GM04503 (cell line): ENCODE data around the gene LRRC36.

Experiments used
- DNase-seq: peaks from one replicate; pipeline ENCODE4 v3.0.0-alpha.2; 2012; ENCODE audit warnings: low read depth

The LRRC36 gene

DNA sequence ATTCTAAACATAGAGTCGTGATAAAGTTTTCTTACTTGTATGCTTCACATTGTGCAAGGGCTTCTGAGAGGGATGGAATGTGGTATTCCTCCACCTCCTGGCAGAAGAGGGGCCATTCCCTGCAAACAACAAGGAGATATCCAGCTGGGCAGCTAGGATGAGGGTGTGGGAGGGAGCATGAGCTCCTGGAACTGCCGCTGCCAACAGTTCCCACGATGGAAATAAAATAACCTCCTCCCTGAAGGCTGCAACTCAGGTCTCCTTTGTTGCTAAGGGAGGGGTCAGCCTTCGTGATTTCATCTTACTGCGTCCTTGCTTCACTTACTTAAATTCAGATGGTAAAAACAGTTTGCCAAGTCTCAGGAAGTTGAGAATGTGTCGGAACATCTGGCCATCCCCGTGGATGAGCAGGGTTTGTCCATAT, 31.7 kb upstream of the LRRC36 start:
- DNase-seq: peak; percentile 47

DNA sequence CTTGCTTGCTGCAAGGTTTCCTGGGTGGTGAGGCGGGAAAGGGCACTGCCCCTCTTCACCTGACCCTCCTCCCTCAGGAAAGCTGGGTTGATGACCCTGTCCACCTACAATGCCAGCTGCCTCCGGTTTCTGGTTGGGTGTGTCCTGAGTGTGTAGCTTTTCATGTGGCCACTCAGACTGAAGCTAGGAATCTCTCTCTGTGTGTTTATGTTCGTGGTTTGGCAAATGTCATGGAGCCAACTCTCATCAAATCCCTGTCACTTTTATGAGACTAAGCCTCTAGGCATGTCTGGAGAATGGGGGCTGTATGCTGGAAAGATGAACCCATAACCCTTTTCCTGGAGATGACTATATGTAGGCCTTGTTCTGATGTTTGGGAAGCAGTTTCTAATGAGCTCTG, 30.2 kb upstream of the LRRC36 start:
- DNase-seq: peak; percentile 72

DNA sequence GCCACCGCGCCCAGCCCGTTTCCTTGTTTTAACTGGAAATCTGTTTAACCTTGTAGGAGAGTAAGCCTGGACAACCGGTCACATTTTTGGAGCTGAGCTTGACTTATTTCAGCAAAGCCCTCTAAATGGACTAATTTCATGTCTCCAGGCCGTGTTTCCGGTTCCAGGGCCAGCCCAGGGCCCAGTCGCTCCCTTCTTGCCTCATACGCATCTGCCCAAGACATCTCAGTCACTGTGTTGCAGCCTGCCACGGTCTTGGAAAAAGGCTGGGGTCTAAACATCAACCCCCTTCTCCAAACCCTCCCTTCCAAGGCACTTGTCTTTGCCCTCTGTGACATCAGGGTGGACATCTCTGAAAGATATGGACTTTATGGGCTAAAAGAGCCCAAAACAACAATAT, 28.3 kb upstream of the LRRC36 start:
- DNase-seq: no peak

DNA sequence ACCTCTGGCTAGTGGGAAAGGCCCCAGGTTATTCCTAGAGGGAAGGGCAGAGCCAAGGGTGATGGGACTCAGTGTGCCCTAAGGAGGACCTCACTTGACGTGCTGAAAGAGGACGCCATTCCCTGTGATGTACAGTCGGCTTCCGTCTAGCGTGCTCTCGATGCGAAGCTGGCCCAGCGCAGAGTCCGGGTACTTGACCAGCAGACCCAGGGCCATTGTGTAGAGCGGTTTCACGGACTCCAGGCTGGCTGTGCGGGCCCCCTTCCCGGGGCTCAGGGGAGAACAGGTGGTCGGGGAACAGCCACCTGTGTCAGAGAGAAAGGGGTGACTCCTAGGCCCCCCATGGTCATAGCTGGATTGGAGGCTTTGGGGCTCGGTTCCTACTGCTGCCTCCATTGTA, 27.3 kb upstream of the LRRC36 start:
- DNase-seq: no peak

DNA sequence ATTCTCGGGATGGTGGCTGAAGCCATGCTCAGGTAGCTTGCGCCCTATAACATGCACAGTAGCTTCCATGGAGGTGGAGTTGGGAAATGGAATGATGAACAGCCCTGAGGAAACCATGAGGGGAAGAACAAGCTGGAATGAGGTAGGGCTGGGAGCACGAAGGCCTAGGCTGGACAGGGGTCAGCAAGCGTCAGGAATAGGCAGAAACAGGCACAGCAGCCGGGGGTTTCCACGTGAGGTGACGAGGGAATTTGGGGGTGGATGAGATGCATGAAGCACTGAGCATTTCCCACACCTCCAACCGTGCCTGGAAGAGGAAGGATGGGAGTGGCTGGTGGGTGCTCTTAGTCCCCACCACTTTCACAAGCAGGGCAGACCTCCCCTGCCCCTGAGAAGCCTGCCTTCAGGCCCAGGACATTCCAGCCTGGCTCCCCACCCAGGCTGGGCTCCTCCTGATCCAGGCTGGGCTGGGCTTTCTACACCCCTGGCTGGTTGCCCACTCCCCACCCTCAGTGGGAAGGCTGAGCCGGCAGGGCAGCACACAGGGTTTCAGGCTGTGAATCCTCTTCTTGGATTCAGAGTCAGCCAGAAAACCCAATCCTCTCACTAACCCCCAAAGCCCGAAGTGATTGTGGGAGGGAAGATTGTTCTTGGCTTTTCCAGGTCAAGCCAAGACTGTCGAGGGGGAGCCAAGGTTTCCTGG, 25.4 kb upstream of the LRRC36 start:
- DNase-seq: no peak

DNA sequence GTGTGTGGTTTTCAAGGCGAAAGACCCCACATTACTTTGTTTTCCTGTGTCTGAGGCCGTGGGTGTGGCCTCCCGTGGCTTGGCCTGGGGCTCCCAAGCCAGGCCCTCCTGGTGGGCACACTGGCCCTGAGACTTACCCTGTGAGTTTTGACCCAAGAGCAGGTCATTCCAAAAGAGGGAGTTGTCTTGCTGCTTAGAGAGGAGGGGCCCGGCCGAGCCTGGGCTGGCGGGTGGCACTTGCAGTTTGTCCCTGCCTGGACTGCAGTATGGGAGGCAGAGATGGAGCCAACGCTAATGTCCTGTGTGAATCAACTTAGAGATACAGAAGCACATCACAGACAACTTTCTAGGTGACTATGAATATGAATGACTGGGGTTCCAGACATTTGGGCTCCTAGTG, 24.5 kb upstream of the LRRC36 start:
- DNase-seq: no peak

DNA sequence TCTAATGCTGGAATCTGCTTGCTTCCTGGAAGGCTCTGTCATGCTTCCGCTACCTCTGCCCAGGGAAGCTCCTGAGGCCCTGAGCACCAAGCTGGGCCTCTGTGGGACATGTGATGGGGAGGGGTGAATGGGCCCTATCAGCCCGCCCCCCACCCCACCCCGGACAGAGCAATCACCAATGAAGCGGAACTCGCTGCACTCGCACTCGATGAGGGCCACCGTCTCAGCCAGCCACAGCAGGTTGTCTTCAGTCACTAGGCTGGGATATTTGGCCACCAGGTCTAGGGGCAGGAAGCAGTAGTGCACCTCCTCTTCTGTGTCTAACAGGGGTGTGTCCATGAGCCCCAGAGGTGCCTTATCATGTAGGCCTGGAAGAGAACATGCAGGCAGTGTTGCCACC, 23.6 kb upstream of the LRRC36 start:
- no peak for DNase-seq

DNA sequence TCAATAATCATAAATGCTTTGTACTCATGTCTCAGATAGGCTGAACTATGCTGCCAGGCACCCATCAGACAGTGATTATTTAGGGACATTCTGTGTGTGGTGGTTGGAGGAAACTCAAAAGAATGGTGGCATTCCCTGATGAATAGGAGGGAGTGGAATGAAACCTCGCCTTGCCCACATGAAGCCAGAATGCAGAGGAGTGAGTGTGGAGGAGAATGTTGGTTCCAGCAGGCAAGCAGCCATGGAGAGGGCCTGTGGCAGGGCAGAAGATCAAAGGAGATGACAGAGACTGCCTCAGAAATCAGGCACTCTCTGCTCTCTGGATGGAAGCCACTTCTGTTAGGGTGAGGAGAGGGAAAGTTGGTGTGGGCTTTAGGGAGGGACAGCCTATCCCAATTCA, 22.6 kb upstream of the LRRC36 start:
- DNase-seq: peak; percentile 54

DNA sequence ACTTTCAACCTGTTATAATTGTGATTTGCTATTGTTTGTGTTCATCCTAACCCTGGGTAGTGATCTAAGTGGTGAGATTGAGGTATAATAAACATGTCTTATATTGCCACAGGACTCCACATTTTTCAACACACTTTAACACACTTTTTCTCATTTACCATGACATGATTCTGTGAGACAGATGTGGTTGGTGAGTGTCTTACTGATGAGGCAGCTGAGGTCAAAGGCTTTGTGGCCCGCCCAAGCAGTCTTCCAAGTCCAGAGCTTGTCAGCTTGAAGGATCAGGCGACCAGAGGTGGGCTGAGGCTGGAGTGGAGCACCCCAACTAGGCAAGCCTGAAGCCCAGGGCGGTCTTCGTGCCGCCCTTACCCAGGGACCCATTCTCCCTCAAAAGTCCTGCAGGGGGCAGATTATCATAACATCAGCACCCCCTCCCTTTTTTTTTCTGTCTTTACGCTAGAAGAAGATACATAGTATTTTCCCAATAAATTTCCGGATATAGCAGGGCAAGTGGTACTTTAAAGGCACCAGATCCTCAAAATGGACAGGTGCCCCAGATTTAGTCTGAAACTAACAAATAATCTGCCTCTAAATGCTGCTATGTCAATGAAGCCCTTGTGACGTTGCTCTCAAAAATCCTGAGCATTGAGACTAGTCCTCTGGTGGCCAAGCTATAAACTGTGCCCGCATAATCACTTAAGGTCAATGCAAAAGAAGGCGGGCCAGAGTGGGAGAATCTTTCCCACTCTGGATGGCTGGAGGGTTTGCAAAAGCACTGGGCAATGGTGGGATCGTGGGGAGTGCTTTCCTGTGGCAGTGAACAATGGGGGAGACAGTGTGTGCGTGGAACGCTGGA, 21.2 kb upstream of the LRRC36 start:
- no peak for DNase-seq

DNA sequence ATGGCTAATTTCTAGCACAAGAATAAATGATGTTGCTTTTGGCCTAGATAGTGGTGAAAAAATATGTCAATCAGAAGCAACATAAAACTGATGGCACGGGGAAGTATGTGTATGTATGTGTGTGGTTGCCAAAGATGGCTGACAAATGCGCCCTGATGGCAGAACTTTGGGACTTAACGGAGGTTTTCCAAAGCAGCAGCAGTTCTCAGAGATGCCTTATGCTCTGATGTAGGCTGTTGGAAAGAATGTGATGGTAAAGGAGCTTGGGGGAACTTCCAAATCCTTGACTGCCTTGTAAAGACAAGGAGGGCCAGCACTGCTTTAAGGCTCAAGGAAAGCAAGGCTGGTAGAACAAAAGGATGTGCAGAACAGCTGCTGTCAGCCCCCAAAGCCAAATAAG, 16.1 kb upstream of the LRRC36 start:
- no peak for DNase-seq

DNA sequence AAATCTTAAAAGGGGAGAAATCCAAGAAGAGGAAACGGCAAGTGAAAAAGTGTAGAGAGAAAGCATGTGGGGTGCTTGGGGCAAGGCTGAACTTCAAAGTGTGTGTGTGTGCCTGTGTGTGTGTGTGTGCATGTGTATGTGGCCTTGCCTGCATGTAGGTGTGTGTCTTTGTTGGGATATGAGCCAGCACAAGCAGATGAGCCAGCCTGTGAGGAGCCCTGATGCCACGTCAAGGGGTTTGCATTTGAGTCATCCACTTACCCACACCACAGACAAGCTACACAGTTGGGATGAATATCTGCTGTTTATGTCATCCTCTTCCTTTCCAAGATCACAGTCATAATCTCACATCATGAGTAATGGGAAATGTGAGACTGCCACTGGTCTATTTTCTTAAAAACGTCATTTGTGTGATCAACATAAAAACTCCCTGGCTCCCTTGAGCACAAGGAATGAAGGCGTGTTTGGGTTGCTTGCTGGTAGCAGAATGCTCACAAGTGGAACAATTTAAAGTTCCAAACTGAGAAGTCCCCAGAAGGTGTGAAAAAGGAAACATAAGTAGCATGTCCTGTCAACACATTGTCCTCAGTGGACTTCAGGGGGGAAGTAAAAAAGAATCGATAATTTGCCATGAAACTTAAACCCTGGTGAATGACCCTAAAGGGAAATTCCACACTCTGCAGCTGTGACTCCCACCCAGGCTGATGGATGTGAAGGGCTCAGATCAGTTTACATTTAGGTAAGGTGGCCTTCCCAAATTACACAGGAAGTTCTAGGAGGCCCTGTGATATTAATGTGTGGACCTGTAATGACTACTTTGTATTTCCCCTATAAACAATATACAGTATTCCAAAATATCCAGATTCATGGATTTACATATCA, 14.8 kb upstream of the LRRC36 start:
- peak; percentile 100 for DNase-seq

DNA sequence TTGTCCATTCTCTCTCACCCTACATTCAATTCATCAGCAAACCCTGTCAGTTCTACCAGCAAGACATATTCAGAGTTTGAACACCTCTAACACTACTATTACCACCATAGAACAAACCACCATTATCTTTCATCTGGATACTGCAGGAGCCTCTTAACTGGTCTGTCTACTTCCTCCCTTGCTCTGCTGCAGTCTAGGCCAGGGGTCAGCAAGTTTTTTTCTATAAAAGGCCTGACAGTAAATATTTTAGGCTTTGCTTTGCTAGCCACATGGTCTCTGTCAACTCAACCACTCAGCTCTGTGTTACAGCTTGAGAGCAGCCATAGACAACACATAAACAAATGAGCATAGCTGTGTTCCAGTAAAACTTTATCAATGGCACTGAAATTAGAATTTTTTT, 13.9 kb upstream of the LRRC36 start:
- DNase-seq: no peak

DNA sequence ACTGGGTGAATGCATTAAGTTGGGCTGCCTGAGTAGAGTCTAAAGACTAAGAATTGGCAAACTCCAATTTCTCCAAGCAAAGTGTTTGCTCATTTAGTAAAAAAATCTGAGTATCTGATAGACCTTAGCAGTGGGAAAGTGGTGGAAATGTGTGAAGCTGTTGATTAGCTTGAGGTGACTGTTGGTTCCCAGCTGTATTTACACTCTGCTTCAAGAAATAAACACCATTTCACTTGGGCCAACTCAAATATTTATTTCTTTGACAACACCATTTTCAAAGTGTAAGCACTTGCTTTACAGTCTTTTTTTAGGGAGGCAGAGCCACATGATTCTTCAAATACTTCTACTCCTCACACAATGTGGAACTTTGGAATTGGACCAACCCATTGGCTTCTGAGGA, 8.8 kb upstream of the LRRC36 start:
- DNase-seq: no peak

DNA sequence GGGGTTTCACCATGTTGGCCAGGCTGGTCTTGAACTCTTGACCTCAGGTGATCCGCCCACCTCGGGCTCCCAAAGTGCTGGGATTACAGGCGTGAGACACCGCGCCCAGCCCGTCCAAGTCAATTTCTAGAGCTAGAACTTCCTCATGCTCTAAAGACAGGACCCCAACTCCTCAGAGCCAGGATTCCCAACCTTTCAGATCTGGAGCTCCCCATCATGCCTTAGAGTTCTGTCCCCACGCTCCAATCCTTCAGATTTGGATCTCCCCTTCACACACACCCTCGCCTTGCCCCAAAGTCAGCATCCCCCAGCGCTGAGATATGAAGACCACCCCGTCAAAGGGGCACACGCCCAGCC, 522 bp upstream of the LRRC36 start:
- DNase-seq: no peak

DNA sequence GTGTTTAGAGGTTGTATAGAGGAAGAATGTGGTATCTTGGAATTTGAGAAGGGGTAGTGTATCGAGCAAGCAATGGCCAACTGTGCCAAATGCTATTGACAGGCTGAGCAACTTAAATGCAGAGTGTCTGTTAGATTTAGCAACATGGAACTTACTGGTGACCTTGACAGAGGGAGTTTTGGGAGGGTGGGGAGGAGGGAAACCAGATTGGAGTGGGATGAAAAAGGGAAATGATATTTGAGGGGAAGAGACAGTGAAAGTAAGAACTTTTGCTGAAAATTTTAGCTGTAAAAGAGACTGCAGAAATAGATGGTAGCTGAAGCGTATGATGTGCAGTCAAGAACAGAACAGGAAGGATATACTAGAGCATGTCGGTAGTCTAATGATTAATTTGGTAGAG, 1.1 kb downstream of the LRRC36 start:
- no peak for DNase-seq

DNA sequence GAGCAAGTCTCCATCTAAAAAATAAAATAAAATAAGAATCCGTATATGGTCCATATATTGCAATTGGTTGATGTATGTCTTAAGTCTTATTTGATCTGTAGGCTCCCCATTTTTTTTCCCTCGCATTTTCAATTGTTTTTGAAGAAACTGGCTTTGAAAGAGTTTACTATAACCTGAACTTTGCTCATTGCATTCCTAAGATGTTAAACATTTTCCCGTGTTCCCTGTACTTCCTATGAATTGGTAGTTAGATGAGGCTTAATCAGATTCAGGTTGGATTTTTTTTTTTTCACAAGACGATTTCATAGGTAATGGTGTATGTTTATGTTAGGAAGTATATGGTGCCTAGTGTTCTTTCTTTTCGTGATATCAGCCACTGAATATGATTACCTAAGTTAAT, 3.3 kb downstream of the LRRC36 start:
- no peak for DNase-seq

DNA sequence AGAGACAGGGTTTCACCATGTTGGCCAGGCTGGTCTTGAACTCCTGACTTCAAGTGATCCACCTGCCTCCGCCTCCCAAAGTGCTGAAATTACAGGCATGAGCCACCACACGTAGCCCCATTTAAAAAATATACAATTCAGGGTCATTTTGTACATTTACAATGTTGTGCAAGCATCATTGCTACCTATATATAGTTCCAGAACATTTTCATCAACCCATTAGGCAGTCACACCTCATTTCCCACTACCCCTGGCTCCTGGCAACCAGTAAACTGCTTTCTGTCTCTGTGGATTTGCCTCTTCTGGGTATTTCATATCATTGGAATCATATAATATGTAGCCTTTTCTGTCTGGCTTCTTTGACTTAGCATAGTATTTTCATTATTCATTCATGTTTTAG, 6.7 kb downstream of the LRRC36 start:
- no peak for DNase-seq

DNA sequence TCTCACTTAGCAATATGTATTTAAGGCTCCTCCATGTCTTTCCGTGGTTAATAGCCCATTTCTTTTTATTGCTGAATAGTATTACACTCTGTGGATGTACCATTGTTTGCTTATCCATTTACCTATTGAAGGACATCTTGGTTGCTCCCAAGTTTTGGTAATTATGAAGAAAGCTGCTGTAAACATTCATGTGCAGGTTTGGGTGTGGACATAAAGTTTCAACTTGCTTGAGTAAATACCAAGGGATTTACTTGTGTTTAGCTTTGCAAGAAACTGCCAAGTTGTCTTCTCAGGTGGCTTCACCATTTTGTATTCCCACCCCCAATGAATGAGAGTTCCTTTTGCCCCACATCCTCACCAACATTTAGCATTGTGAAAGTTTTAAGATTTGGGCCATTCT, 9.5 kb downstream of the LRRC36 start:
- no peak for DNase-seq

DNA sequence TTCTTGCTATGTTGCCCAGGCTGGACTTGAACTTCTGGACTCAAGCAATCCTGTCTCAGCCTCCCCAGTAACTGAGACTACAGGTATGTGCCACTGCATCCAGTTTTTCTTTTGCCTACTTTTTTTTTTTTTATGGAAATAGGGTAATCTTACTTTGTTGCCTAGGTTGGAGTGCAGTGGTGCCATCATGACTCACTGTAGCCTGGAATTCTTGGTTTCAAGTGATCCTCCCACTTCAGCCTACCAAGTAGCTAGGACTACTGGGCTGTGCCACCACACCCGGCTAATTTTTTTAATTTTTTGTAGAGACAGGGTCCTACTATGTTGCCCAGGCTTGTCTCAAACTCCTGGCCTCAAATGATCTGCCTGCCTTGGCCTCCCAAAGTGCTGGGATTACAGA, 10.0 kb downstream of the LRRC36 start:
- DNase-seq: no peak

DNA sequence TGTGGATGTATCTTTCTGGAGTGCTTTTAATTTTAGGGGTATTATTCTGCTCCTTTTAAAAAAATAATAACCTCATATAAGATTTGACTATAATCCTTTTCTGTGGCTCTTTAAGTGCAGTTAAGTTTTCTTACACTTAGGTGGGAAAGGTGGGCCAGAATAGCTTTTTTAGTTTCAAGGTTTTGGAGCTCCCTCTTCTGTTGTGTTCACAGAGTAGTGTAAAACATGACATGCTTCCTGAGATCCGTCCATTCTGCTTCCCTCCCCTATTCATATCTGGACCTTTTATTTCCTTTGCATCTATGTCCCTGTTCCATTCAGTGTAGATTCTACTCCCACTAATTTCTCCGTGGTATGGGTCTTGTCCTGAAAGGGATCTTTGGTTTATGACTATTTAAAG, 12.8 kb downstream of the LRRC36 start:
- no peak for DNase-seq

DNA sequence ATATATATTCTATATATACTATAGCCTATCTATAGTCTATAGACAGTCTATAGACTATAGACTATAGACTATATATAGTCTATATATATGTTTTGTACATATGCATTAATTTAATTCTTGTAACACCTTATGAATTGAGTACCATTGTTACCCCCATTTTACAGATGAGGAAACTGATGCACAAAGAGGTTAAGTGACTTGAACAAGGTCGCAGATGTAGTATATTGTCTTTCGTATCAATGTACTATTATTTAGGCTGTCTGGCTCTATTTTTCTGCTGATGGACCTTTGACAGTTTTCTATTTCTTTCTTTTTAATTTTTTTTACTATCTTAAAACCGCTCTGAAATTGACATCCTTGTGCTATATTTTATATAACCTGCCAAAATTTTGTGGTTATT, 14.6 kb downstream of the LRRC36 start:
- no peak for DNase-seq

DNA sequence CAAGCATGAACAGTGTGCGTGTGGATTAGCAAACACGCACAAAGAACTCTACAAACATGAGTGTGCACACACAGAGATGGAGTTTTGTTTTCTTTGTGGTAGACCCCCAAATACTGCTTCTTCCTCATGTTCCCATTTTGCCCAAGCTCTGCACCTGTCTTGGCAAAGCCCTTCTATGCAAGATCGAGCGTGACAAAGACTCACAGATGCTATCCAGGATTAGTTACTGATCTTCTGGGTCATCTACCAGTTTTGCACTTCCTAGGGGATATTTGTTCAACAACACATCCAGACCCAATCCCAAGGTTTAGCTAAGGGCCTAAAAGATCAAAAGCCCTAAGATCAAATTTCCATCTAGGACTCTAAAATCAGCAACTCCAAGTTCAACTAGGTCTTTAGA, 16.0 kb downstream of the LRRC36 start:
- DNase-seq: no peak

DNA sequence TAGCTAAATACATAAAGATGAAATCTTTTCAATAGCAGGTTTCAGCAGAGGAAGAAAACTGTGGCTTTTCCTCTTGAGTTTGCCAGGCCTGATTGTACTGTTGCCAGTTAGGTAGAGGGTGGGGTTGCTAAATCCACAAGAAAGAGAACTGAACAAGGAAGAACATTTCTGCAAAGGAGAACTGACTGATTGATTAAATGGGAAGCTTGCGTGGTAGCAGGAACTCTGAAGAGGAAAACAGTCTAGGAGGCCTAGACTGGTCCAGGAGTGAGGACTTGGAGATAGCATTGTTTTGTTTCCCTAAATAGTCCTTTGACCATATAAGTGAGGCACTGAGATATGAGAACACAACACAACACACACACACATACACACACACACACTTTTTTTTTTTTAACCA, 18.8 kb downstream of the LRRC36 start:
- no peak for DNase-seq
